HG03432 (cell line): ENCODE data around the gene MAP6.

Experiments used
- ATAC-seq: cut with Tn5 transposase; IDR thresholded peaks from one replicate; pipeline ENCODE4 v1.9.1; 2021; ENCODE audit warnings: mild to moderate bottlenecking, moderate library complexity; ENCODE audit not compliant: unreplicated experiment

The MAP6 gene

DNA sequence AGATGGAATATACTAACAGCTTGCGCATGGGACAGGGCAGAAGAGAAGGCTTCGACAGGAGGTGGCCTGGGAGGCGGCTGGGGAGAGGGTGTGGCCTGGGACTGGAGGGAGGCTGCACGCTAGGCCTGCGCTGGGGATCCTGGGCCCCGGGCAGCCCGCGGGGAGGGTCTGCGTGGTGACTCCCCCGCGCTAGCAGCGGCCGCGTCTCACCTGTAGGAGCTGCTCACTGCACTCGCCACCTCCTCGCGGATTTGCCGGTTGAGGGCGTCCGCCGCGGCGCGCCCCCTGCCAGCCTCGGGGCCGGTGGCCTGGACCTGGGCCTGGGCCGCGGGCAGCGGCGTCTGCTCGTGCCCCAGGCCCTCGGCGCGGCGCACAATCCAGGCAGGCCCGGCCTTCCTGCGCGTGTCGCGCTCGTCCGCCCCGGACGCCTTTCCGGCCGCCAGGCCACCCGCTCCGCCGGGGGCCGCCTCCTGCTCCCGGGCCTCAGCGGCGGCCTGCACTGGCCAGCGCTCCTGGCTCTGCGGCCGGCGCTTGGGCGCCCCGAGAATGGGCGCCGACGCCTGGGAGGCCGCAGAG, 1.5 kb downstream of the MAP6 start:
- ATAC-seq = no peak

DNA sequence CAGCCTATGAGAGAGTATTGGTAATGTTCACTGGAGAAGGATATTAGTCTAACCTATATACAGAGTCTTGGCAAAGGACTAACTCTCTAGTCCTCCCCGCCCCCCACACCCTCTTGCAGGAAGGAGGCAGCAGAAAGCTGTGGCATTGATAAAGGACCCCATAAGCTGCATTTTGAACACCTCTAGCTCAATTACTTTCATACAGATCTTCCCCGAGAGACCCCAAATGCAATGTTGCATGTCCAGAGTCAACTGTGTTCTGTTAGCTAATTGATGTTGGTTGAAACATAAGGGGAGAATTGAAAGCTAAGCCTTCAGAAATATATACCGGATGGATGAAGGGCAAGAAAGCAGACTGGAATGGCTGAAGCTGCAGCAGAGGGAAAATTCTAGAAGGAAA, 2.8 kb downstream of the MAP6 start:
- ATAC-seq = no peak

DNA sequence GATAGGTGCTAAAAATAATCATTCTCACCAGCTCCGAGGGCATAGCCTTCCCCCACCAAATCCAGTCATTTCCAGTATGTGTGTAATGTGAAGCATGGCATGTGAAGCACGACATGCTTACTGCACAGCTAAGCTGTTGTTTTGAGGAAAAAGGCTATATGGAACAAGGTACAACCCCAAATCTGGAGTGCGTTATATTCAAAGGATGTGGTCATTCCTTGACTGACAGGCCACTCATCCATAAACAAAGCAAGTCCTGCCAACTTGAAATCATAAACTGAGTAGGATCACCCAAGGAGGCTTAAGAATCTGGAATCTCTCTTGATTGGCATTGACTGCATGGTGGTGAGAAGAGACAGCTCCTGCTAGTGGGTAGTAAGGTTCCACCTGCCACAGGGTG, 3.7 kb downstream of the MAP6 start:
- ATAC-seq = no peak

GRCh38 chr11:75664389-75664788, 4.4 kb downstream of the MAP6 start:
- ATAC-seq = no peak

DNA sequence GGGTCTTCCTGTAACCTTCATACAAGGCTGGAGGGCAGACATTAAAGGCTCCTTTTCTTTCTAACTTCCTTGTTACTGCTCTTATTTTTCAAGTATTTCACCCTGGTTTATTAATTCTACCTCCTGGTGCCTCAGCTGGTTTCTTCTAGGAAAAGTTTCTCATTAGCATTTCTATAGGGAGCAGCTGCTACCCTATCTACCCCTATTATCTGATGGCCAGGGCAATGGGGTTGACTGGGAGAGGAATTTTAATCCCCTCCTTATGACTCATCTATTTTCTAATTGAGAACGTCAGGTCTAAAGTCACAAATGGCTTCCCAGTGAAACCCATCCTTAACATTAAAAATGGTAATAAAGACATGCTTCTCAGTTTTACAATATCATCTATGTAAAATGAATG, 5.0 kb downstream of the MAP6 start:
- no peak for ATAC-seq

GRCh38 chr11:75659836-75660235, 9.0 kb downstream of the MAP6 start:
- ATAC-seq = no peak

DNA sequence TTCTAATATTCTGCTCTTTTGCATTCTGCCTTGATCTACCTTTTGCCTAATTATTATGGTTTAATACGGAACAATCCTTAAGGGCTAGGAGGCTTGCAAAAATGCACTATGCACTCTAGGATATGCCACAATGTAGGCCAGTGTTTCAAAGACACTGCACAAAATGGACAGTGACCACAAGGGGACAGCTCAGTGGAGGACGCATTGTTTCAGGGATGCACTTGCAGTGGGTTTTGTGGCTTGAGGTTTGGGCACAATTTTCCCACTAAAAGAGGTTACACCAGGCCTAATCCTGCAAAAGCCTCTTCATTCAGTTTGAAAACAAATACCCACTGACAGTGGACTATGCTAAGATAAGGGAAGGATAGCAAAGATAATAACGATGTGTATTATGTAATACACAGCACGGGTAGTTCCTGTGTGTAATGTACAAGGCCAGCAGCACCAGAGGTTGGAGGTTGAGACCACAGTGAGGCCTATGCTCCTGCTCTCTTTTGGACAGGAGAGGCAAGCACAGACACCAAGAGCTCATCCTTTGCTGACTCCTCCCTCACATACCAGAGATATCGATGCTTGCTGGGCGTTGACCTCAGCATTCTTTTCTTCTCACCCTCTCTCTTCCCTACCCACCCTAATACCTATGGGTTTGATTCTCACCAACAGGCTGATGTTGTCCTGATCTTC, 12.7 kb downstream of the MAP6 start:
- ATAC-seq = no peak

DNA sequence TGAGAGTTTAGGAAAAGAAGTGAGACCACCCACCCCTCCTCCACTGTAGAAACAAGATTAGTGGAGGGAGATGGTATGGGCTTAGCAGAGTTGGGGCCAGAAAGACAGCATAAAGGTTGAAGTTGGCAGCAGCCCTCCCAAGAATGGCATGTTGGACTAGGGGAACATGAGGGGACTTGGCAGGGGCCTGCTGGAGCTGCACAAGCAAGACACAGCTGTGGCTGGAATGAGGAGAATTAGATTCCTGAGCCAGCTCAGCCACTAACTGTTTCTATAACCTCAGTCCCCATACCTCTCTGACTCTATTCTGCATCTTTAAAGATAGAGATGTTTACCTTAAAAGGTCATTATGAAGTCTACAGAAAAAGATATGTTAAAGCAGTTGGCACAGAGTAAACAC, 13.2 kb downstream of the MAP6 start:
- ATAC-seq = no peak

DNA sequence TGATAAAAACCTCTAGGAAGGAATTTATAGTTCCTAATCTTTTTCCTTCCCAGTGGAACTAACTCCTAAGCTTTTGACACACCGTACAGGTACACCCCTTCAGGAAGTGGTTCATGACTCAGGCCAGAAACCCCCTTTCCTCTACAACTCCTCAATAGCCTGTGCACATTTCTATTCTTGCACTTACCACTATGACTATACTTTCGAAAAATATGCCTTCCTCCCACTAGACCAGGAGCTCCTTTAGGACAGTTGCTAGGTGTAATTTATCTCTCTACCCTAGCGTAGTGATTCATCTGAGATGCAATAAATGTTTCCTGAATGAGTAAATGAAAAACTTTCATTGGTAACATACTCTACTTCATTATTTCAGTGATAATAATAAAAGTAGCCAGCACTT, 14.5 kb downstream of the MAP6 start:
- peak; percentile 87 for ATAC-seq

DNA sequence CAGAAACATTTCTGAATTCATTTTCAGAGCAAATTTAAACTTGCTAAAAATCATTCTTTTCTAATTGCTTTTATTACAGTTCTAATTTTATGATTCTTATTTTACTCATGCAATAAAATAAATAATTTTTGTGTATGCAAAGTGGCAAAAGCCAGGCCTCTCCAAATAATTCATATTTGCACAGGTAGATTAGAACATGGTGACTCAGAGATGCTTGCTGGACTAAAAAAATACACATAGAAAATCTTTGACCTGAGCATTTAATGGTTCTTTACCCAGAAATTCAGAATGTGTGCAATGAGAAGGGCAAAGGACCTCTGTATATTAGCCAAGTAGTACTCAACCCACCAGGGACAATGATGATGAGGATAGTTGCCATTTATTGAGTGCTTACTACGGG, 15.3 kb downstream of the MAP6 start:
- no peak for ATAC-seq

GRCh38 chr11:75652936-75653335, 15.9 kb downstream of the MAP6 start:
- no peak for ATAC-seq

GRCh38 chr11:75651218-75651617, 17.6 kb downstream of the MAP6 start:
- no peak for ATAC-seq

- no peak for ATAC-seq
Observed at GRCh38 chr11:75650167-75650723, 18.6 kb downstream of the MAP6 start.

- ATAC-seq = no peak
Observed at GRCh38 chr11:75644946-75645345, 23.9 kb downstream of the MAP6 start.

DNA sequence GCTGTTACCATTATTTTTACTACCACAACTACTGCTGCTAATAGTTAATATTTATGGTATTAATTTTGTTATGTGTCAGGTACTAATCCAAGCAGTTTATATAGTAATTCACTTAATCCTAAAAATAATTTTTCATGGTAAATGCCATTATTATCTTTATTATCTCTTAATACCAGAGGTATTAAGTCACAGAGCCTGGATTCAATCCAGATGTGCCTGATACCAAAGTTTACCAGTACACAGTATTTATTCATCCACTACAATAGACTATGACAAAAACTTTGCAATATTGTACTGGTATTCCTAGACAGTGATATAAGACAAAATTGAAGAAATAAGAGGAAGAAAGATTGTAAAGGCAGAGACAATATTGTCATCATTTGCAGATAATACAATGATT, 24.5 kb downstream of the MAP6 start:
- ATAC-seq = no peak

DNA sequence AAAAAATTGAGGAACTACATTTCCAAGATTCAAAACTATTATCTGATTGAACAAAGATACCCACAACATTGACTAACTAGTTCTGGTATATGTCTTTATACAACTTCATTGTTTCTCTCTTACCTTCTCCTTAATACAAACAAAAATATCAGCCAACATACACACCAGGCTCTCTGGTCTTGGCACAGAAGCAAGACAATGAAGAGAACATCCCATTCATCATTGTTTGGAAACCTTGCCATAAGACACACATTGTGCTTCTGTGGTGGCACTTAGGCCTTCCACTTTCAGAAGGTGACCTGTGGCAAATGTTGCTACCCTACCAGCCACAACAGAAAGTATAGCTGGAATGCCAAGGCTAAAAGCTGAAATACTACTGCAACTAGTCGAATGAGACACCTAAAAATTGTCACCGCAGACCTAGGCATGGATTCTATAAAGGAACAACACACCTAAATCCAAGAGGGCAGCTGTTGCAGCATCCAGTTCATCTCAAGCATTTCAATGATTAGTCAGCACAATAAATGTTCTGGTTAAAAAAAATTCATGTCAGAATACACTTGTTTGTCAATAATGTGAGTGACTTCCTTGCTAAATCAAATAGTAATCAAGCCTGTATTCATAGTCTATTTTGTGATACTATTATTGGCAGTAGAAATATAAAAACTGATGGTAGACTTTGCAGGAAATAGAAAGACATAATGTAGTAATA, 26.3 kb downstream of the MAP6 start:
- no peak for ATAC-seq

- ATAC-seq = no peak
Observed at GRCh38 chr11:75639762-75640181, 29.1 kb downstream of the MAP6 start.

DNA sequence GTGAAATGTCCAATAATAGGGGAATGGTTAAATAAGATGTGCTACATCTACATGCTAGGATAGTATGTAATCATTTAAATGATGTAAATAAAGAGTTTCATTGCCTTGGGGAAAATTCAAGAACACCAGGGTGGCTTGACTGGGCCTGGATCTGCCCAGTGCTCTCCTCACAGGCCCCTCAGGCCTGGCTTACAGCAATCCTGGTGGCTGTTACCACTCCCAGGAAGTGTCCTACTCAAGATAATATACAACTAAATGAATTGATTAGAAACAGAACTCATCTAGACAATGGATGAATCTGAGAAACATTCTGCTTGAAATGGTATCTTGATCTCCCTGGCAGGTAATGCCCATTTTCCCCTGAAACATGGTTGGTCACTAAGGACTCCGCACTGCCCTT, 30.8 kb downstream of the MAP6 start:
- ATAC-seq = no peak

DNA sequence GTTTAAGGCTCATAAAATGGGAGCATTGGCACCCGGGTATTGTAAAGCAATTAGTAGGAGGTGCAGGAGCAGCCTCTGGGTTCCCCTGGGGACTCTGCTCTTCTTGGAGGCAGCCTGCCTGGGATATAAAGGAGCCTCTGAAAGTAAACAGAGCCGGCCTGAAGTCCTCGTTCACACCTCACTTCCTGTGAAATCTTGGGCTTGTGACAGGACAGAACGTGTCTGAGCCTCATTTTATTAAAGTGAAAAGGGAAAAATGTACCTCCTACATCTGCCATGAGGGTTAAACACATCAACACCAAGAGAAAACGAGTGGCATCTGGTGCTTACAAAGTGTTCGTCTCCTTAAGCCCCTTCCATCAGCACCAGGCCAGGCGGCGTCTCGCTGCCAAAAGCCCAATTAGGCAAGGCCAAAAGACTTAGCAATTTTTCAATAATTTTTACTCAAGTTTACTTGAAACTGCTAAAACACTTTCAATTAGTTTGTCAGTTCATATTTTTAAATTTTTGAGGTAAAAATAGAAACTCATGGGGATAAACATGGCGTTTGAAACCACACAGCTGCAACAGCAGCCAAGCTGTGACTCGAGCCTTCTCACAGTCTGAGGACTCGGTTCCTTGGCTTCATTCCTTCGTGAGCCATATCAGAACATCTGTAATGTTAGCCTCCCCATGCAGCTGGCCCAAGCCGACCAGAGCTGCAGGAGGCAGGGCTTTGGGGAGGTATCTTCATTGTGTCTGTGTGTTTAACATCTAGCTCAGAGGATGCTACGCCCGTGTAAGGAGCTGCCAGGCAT, 33.6 kb downstream of the MAP6 start:
- no peak for ATAC-seq

- no peak for ATAC-seq
Observed at GRCh38 chr11:75633409-75634066, 35.3 kb downstream of the MAP6 start.

DNA sequence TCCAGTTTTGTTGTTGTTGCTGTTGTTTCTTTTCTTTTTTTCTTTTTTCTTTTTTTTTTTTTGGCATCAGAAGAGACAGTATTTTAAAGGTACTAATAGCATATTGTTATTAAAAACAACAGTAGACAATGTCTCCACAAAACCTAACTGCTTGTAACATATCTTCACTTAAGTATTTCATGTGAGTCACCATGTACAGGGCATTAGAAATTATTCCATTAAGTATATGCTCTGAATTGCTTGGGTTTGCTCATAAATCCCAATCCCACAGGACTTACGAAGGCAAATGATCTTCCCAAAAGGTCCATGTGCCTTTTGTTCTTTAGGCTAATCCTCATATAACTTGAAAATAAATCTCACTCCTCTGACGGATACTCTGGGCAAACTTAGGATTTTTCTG, 35.9 kb downstream of the MAP6 start:
- ATAC-seq = no peak
